Ascending aorta (tissue), 2 donors: ENCODE measurements around the gene HSD17B7. TPM values are rescaled to one million over a fixed set of nuclear protein-coding genes. Genes with fewer than 3 reads are reported as not detected.
A peak's percentile ranks its signal among the peaks of the same experiment; 100 is the strongest.

ENCODE experiments used
- DNase-seq, 2 donors: peaks; one replicate each; pipeline ENCODE4 v3.0.0-alpha.2; 2019; ENCODE audit warnings: low spot score in 2 of 2
- H3K27ac ChIP-seq, 2 donors: fragments of 200-600 bp; sonication (generic); one replicate each; pipeline ENCODE4 v1.5.1; 2016 to 2017; ENCODE audit warnings: mild to moderate bottlenecking in 1 of 2
- H3K27me3 ChIP-seq: fragments of 200-600 bp; sonication (generic); one replicate; pipeline ENCODE4 v1.5.1; 2017
- H3K36me3 ChIP-seq, 2 donors: fragments of 200-600 bp; sonication (generic); one replicate each; pipeline ENCODE4 v1.5.1; 2016
- H3K4me1 ChIP-seq, 2 donors: fragments of 200-600 bp; sonication (generic); one replicate each; pipeline ENCODE4 v1.5.1; 2016 to 2017; ENCODE audit warnings: mild to moderate bottlenecking in 1 of 2
- H3K4me3 ChIP-seq, 2 donors: fragments of 200-600 bp; sonication (generic); one replicate each; pipeline ENCODE4 v1.5.1; 2016 to 2017; ENCODE audit warnings: mild to moderate bottlenecking in 1 of 2
- H3K9me3 ChIP-seq, 2 donors: fragments of 200-600 bp; sonication (generic); one replicate each; pipeline ENCODE4 v1.5.1; 2016
- intact Hi-C: fragments of 100-400 bp; cut with DNase I; formaldehyde crosslinking; loops from one replicate; pipeline ENCODE4 v1.15.1; 2023
- total RNA-seq: library from RNA; depleted of rRNA; stranded (reverse); fragments of >200 nt; gene quantifications from one replicate; pipeline ENCODE4 v1.1.0, GENCODE V29; 2016
- TF ChIP-seq, protein P1 (sequence below), 3 experiments: fragments of 200-600 bp in 2 of 3; fragments of 450-650 bp in 1 of 3; sonication (generic) in 2 of 3; IDR thresholded peaks; one replicate each; pipeline ENCODE4 v1.5.1; 2016 to 2019; ENCODE audit warnings: antibody characterized with exemption in 3 of 3, mild to moderate bottlenecking in 1 of 3, moderate library complexity in 1 of 3

The HSD17B7 gene
- total RNA-seq, 1 donor from 2014 or later = 6.6 TPM

DNA sequence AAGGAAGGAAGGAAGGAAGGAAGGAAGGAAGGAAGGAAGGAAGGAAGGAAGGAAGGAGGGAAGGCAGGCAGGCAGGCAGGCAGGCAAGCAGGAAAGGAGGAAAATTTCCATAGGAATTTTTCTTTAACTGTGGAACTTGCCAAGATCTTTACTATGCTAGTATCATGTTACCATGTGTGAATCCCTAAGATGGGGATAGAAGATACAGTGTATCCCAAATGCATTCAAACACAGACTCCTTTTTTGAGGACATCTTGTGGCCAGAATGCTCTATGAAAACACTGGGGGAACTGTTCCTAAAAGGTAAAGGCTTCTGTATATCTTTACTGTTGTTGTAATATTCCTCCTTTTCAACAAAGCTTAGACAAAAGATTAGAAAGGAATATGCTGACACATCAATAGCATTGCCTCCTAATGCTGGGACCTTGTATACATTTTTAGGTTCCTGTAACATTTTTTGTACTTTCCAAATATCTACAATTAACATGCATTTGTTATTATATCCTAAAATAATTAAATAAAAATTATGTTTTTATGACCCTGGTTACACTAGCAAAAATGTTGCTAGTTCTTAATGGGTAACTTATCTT lies 49.8 kb downstream of the HSD17B7 start:
- H3K4me1 ChIP-seq = no peaks in the 10 kb centered on the region
- intact Hi-C loops = no loop called here
- H3K27ac ChIP-seq = no peak overlapping the region
- peaks cover 0 to 4% of the 10 kb centered on the region in 2 donors for H3K9me3 ChIP-seq
- no peak for DNase-seq
- no peaks in the 10 kb centered on the region for H3K27me3 ChIP-seq
- no peaks in the 10 kb centered on the region for H3K36me3 ChIP-seq
- no peak overlapping the region for H3K4me3 ChIP-seq
- TF ChIP-seq, protein P1, sequence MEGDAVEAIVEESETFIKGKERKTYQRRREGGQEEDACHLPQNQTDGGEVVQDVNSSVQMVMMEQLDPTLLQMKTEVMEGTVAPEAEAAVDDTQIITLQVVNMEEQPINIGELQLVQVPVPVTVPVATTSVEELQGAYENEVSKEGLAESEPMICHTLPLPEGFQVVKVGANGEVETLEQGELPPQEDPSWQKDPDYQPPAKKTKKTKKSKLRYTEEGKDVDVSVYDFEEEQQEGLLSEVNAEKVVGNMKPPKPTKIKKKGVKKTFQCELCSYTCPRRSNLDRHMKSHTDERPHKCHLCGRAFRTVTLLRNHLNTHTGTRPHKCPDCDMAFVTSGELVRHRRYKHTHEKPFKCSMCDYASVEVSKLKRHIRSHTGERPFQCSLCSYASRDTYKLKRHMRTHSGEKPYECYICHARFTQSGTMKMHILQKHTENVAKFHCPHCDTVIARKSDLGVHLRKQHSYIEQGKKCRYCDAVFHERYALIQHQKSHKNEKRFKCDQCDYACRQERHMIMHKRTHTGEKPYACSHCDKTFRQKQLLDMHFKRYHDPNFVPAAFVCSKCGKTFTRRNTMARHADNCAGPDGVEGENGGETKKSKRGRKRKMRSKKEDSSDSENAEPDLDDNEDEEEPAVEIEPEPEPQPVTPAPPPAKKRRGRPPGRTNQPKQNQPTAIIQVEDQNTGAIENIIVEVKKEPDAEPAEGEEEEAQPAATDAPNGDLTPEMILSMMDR (IDR thresholded peaks at IDR 0.05) = no peak

DNA sequence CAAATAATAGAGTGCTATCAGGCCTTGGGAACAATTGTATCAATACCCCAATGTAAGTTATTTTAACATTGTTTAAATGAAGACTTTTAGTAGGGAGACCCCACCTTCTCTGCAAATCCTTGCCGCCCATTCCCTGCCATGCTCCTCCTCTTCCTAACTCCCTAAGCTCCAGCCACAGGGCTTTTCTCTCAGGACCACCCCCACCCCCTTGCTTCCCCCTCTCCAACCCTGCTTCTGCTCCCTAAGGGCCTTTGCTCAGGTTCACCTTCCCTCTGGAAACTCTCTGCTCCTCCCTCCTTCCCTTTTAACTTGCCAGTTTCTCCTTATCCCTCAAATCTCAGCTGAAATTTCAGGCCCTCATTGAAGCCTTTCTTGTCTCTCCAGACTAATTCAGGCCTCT lies 53.7 kb downstream of the HSD17B7 start:
- Histone ChIP-seq H3K4me3 (no peak overlapping the region), H3K27ac (no peak overlapping the region), H3K9me3 (no peaks in the 10 kb centered on the region), H3K4me1 (no peaks in the 10 kb centered on the region), H3K27me3 (no peaks in the 10 kb centered on the region), H3K36me3 (no peaks in the 10 kb centered on the region)
- intact Hi-C loops = no loop called here
- no peak for DNase-seq
- TF ChIP-seq, protein P1 (IDR thresholded peaks at IDR 0.05) = no peak

DNA sequence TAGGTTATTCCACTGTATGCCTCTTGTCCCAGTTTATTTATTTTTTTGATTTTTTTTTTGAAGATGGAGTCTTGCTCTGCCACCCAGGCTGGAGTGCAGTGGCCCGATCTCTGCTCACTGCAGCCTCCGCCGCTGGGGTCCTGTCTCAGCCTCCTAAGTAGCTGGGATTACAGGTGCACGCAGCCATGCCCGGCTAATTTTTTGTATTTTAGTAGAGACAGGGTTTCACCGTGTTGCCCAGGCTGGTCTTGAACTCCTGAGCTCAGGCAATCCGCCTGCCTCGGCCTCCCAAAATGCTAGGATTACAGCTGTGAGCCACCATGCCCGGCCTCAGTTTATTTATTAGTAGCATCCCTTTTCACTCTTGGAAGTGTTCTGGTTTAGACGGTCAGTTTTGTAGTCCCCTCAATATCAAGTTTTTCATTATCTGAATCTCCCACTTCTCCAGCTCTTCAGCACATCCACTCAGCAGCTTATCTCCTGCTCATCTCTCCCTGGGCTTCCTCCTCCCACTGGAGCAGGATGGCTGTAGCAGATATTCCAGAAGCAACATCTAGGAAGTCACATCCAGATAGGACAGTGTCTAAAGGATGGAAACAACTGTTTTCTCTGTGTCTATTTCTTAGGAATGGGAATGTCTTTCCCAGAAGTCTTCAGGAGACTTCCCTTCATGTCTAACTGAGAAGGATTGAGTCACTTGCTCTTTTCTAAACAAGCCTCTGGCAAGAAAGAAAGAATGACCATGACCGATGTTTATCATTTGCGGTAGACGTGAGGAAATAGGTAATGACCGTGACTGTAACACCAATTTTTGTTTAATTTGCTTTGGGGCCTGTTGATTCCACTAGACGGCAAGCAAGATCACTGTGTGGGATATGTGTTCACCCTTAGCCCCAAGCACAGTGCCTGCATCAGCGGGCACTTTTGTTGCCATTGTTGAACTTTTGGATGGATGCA lies 56.0 kb downstream of the HSD17B7 start:
- no peaks in the 10 kb centered on the region for H3K9me3 ChIP-seq
- no peaks in the 10 kb centered on the region for H3K36me3 ChIP-seq
- TF ChIP-seq, protein P1 (IDR thresholded peaks at IDR 0.05) = no peak
- no peak overlapping the region for H3K27ac ChIP-seq
- H3K27me3 ChIP-seq = no peaks in the 10 kb centered on the region
- H3K4me3 ChIP-seq = no peak overlapping the region
- intact Hi-C loops = no loop called here
- DNase-seq = no peak
- H3K4me1 ChIP-seq = no peaks in the 10 kb centered on the region

DNA sequence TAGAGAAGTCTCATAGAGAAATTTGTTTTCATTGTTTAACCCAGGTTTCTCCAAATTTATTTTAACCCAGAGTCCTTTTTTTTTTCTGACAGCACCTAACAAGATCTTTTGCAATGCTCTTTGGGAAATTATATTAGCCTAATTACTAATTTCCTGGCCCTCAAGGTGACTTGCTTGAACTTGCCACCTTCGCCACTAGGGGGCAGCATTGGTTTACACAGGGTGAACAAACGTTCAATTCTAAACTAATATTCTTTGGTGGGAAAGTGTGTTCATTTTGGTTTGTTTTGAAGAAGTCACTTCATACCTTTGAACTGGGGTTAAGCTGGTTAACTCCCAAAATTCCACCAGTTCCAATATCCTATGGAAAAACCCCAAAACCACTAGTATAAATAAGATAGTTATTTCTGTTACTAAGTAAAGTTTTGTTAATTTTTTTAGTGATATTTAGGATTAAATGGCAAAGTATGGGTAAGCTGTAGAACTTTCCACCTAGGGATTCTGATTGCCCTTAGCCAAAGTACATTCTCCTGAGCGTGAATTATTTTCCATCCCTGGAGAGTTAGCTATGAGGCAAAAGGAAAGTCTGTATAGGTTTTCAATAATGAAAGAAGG lies 57.4 kb downstream of the HSD17B7 start:
- peak in 1 of 2 donors; percentile 88 for DNase-seq
- peak overlapping the region in 1 of 2 donors; percentile 31 for H3K4me3 ChIP-seq
- H3K4me1 ChIP-seq = no peaks in the 10 kb centered on the region
- H3K27me3 ChIP-seq = no peaks in the 10 kb centered on the region
- intact Hi-C loops = loop anchor here (2.0 kb wide), 1 partner anchor 467 kb away; no protein-coding TSS in a partner anchor
- H3K9me3 ChIP-seq = no peaks in the 10 kb centered on the region
- no peak overlapping the region for H3K27ac ChIP-seq
- TF ChIP-seq, protein P1 (IDR thresholded peaks at IDR 0.05) = peak; percentile 78 to 95 (median 92)
- H3K36me3 ChIP-seq = no peaks in the 10 kb centered on the region

DNA sequence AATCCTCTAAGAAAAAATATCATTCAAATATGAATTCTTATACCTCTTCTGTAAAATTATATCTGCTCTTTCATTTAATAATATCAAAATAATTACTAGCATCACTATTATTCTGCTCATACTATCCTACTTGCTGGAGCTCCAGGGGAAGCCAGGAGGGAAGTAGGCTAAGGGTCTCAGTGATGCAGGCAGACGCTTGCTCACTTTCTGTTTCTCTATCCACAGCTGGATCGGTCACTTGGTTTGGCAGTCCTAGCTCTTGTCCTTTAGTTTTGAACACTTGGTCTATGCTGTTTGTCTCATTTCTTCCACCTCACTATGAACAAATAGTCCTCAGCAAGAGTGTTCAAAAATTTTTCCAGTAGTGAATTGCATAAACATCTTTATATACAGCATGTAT lies 59.2 kb downstream of the HSD17B7 start:
- no peak for DNase-seq
- peaks cover 0 to 2% of the 10 kb centered on the region in 2 donors for H3K4me1 ChIP-seq
- intact Hi-C loops = loop anchor here (2.0 kb wide), 1 partner anchor 465 kb away; no protein-coding TSS in a partner anchor

More for the DNA sequence above, 59.2 kb downstream of the HSD17B7 start:
- H3K36me3 ChIP-seq = no peaks in the 10 kb centered on the region
- H3K4me3 ChIP-seq = no peak overlapping the region
- H3K9me3 ChIP-seq = no peaks in the 10 kb centered on the region
- no peak overlapping the region for H3K27ac ChIP-seq
- TF ChIP-seq, protein P1 (IDR thresholded peaks at IDR 0.05) = no peak
- no peaks in the 10 kb centered on the region for H3K27me3 ChIP-seq
